NCI-H524 (cell line): ENCODE measurements around the gene CTBP2.

Experiments used
- DNase-seq, 2 experiments: peaks; one replicate each; lab custom pipeline; 2025; lab: John Stamatoyannopoulos, UW

CTBP2 gene

GRCh38 chr10:124941823-124942222 is 218.5 kb downstream of the CTBP2 start, which contains the start of gene ZRANB1:
Gene ZRANB1, plus strand, starts transcription at chr10:124942123. Its CDS starts 371 bp downstream, at chr10:124942494.
- no peak for DNase-seq

- no peak for DNase-seq
These were observed 221.1 kb downstream of the CTBP2 start for GRCh38 chr10:124939290-124939689.

- no peak for DNase-seq
These were observed 223.6 kb downstream of the CTBP2 start for GRCh38 chr10:124936813-124937212.

- no peak for DNase-seq
These were observed 224.4 kb downstream of the CTBP2 start for GRCh38 chr10:124935946-124936345.
